ENCODE data around the gene P2RX1.
A peak's percentile ranks its signal among the peaks of the same experiment; 100 is the strongest.

Gene P2RX1

DNA sequence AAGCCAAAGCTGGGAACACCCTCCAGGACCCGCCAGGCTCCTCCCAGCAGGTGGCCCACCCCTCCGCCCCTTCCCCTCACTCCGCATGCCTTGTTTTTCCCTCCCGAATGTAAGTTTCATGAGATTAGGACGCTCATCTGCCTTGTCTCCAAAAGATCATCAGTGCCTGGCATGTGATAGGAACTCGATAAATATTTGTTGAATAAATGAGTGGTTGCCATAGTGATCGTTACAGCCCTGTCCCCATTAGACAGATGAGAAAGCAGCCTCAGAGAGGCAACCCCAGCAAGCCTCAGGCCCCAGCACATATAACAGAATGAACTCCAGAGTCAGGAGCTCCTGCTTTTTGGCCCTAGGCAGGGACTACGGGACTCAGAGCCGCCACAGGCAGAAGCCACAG lies 28.5 kb downstream of the P2RX1 start:
- H3K4me3 Mint-ChIP-seq: no peak overlapping the region
- no peak overlapping the region for H3K27ac Mint-ChIP-seq
- H3K4me1 Mint-ChIP-seq: peaks cover 39% of the 10 kb centered on the region
- peaks cover 1% of the 10 kb centered on the region for H3K36me3 Mint-ChIP-seq
- no peak for DNase-seq
- peaks cover 22% of the 10 kb centered on the region for H3K27me3 Mint-ChIP-seq
- CTCF ChIA-PET: no interaction called here
- H3K9me3 Mint-ChIP-seq: no peaks in the 10 kb centered on the region

DNA sequence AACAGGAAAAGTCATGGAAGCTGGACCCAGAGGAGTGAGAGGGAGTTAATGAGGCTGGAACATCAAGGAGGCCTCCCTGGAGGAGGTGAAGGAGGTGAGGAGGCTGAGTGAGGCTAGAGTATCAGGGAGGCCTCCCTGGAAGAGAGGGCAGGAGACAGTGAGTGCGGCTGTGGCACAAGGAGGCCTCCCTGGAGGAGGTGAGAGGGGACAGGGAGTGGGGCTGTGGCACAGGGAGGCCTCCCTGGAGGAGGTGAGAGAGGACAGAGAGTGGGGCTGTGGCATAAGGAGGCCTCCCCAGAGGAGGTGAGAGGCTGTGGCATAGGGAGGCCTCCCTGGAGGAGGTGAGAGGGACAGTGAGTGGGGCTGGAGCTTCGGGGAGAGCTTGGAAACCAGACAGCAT lies 28.9 kb downstream of the P2RX1 start:
- no peaks in the 10 kb centered on the region for H3K9me3 Mint-ChIP-seq
- peaks cover 1% of the 10 kb centered on the region for H3K36me3 Mint-ChIP-seq
- H3K4me1 Mint-ChIP-seq: peaks cover 39% of the 10 kb centered on the region
- CTCF ChIA-PET: no interaction called here
- H3K27me3 Mint-ChIP-seq: peaks cover 22% of the 10 kb centered on the region
- peak overlapping the region; percentile 38 for H3K4me3 Mint-ChIP-seq
- H3K27ac Mint-ChIP-seq: peak overlapping the region; percentile 77
- DNase-seq: no peak

DNA sequence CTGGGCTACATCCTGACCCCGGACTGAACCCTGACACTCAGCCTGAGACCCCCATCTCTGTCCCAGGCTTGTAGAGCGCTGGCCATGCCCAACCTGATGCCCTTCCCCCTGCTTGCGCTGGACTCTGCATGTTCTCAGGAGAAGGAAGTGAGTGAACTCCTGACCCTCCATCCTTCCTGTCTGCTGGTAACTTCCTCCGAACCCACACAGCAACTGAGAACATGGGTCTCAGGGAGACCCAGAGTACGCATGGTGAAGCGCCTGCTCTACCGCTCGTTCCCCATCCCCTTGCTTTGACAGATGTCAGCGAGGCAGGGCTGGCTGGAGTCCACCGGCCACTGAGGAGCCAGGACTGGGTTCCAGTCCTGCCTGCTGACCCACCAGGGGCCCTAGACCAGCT lies 29.5 kb downstream of the P2RX1 start:
- peaks cover 35% of the 10 kb centered on the region for H3K4me1 Mint-ChIP-seq
- H3K4me3 Mint-ChIP-seq: peak overlapping the region; percentile 38
- H3K27ac Mint-ChIP-seq: peak overlapping the region; percentile 77
- peaks cover 17% of the 10 kb centered on the region for H3K27me3 Mint-ChIP-seq
- CTCF ChIA-PET: no interaction called here
- H3K9me3 Mint-ChIP-seq: no peaks in the 10 kb centered on the region
- peaks cover 1% of the 10 kb centered on the region for H3K36me3 Mint-ChIP-seq
- DNase-seq: peak; percentile 38

DNA sequence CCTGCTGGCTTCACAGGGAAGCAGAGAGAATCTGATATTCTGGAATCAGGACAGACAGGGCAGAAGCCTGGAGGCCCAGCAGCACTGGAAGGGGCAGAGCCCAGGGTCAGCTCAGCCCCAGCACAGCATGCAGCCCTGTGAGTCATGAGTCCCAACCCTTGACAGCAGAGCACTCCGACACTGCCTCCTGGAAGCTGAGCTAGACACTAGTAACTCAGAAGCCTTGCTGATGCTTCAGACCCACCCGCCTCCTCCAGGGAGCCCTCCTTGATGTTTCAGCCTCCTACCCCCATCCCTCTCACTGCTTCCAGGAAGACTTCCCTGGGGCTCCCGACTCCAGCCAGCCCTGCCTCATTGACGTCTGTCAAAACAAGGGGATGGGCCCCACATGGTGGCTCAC lies 30.3 kb downstream of the P2RX1 start:
- Mint-ChIP-seq H3K27me3 (peaks cover 9% of the 10 kb centered on the region), H3K9me3 (no peaks in the 10 kb centered on the region), H3K4me3 (no peak overlapping the region), H3K36me3 (peaks cover 1% of the 10 kb centered on the region), H3K4me1 (peaks cover 27% of the 10 kb centered on the region), H3K27ac (no peak overlapping the region)
- no peak for DNase-seq
- CTCF ChIA-PET: no interaction called here

DNA sequence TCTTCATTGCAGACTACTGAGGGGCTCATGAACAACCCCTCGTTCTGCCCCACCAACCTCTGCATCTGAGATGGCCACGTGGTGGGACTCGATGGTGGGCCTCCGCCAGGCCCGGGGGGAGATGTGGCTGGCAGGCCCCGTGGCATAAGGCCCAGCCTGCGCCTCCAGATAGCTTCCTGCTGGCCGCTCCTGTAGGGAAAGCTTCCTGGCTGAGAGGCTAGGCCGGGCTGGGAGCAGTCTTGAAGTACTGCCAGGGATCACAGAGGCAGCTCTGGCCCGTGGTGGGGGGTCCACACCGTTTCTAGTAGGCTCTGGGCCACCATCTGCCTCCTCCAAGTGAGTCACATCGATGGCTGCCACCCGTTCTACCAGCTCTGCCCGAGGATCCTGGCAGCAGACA lies 31.0 kb downstream of the P2RX1 start:
- H3K4me1 Mint-ChIP-seq: peaks cover 24% of the 10 kb centered on the region
- peaks cover 2% of the 10 kb centered on the region for H3K27me3 Mint-ChIP-seq
- no peak overlapping the region for H3K4me3 Mint-ChIP-seq
- DNase-seq: no peak
- peaks cover 1% of the 10 kb centered on the region for H3K36me3 Mint-ChIP-seq
- no peak overlapping the region for H3K27ac Mint-ChIP-seq
- CTCF ChIA-PET: interaction anchor here (1.3 kb wide), 1 partner anchor 28 kb away, joined by 4 read pairs; no protein-coding TSS in a partner anchor
- no peaks in the 10 kb centered on the region for H3K9me3 Mint-ChIP-seq

DNA sequence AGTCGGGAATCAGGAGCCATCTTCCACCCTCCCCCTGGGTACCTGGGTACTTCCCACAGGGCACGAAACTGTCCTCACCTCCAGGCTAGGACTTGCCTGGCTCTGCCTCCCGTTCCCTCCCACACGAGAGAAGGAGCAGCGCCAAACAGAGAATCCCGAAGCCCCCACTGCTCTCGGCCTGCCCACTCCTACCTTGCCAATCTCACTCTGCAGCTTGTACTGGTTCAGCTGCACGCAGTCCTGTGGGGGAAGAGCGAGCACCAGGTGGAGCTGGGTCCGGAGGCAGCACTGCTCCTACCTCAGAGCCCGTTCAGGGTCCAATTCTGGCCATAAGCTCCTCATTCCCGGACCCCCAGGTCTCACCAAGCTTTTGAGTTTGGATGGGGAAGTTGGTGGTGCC lies 32.1 kb downstream of the P2RX1 start:
- DNase-seq: no peak
- CTCF ChIA-PET: interaction anchor here (1.3 kb wide), 1 partner anchor 29 kb away, joined by 4 read pairs; no protein-coding TSS in a partner anchor

DNA sequence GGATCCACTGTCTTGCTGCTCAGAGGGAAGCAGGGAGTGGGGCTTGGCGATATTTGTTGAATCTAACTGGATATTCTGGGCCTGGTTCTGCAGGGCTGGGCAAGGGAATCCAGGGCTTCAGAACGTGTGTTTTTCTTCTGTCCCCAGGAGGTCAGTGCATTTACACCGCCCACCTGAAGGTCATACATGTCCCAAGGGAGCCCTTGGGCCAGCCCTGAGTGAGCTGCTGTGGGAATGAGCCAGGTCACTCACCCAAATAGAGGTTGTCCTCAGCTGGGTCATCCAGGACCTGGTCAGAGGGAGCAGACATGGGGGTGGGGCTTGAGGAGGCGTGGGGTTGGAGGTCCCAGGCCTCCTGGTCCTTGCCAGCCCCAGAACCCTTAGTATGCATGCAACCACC lies 34.0 kb downstream of the P2RX1 start:
- Mint-ChIP-seq H3K36me3 (peaks cover 1% of the 10 kb centered on the region), H3K4me1 (peaks cover 14% of the 10 kb centered on the region), H3K27me3 (no peaks in the 10 kb centered on the region), H3K27ac (no peak overlapping the region), H3K9me3 (no peaks in the 10 kb centered on the region), H3K4me3 (no peak overlapping the region)
- no peak for DNase-seq
- CTCF ChIA-PET: no interaction called here

More for the DNA sequence above, 32.1 kb downstream of the P2RX1 start:
- H3K4me1 Mint-ChIP-seq: peaks cover 23% of the 10 kb centered on the region
- H3K36me3 Mint-ChIP-seq: peaks cover 1% of the 10 kb centered on the region
- H3K9me3 Mint-ChIP-seq: no peaks in the 10 kb centered on the region
- H3K27ac Mint-ChIP-seq: no peak overlapping the region
- no peaks in the 10 kb centered on the region for H3K27me3 Mint-ChIP-seq
- H3K4me3 Mint-ChIP-seq: no peak overlapping the region

DNA sequence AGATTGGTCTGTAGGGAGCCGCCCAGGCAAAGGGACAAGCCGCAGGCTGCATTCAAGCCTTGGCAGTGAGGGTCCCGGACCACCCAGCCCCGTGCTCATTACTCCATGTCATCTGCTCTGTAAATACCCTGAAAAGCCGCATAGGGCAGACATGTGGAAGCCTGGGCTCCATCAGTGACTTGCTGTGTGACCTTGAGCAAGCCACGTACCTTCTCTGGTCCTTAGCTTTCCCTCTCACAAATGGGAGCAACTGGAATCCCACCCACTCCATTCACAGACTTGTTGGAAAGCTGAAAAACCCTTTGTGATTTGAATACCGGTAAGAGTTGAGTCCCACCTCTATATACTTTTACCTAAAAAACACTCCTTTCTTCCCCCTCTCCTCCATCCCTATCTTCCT lies 35.3 kb downstream of the P2RX1 start:
- Mint-ChIP-seq H3K4me1 (peaks cover under 1% of the 10 kb centered on the region), H3K36me3 (peaks cover 1% of the 10 kb centered on the region), H3K4me3 (no peak overlapping the region), H3K9me3 (no peaks in the 10 kb centered on the region), H3K27me3 (no peaks in the 10 kb centered on the region), H3K27ac (no peak overlapping the region)
- CTCF ChIA-PET: no interaction called here
- DNase-seq: no peak

DNA sequence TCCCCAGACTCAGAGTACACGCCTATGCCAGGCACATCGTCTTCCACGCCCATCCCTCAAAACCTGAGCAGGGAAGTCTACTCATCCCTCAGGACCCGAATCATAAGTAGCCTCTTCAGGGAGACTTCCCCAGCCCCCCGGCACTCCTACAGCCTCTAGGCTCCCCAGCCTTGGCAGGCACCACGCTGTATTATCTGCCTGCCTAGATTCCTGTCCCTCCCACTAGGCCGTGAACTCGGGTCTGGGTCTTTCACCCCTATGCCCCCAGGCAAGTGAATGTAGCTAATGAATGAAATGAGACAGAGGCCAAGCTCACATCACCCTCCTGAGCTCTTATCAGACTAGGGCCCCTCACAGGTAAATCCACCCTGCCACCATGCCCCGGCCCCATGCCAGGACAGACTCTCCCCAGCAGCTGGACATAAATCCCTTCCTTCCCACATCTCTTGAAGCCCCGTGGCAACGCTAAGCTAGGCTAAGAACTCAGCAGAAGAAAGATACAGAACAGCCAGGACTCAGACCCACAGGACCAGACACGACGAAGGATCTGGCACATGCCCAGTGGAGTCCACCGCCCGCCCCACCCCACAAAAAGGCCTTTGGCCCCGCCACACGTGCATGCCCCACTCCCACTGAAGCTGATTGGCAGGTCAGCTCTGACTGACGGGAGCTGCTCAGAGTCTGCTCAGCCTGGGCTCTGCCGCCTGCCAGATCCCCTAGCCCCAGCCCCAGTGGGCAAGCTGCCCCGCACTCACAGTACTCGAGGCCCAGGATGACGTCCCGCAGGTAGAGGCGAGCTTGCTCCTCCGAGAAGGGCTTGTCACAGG lies 36.5 kb downstream of the P2RX1 start:
- no peaks in the 10 kb centered on the region for H3K4me1 Mint-ChIP-seq
- no peak for DNase-seq
- CTCF ChIA-PET: no interaction called here
- H3K4me3 Mint-ChIP-seq: no peak overlapping the region
- H3K36me3 Mint-ChIP-seq: peaks cover 1% of the 10 kb centered on the region
- no peaks in the 10 kb centered on the region for H3K9me3 Mint-ChIP-seq
- no peaks in the 10 kb centered on the region for H3K27me3 Mint-ChIP-seq
- no peak overlapping the region for H3K27ac Mint-ChIP-seq

DNA sequence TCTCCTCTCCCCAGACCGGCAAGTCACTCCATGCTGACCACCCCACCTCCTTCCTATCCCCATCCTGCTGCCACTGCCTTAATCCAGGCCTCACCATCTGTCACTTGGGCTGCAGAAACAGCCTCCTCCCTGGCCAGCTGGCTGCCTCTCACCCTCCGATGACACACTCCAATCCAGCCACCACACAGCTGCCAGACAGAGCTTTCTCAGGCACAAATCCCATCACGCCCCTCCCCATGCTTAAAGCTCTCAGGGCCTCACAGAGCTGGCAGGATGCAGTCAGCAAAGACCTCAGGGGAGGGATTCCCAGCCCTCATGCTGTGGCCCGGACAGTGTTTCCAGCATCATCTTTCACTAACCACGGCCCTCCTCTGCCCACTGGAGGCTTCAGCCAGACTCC lies 37.1 kb downstream of the P2RX1 start:
- CTCF ChIA-PET: no interaction called here
- Mint-ChIP-seq H3K27ac (no peak overlapping the region), H3K4me3 (no peak overlapping the region)

DNA sequence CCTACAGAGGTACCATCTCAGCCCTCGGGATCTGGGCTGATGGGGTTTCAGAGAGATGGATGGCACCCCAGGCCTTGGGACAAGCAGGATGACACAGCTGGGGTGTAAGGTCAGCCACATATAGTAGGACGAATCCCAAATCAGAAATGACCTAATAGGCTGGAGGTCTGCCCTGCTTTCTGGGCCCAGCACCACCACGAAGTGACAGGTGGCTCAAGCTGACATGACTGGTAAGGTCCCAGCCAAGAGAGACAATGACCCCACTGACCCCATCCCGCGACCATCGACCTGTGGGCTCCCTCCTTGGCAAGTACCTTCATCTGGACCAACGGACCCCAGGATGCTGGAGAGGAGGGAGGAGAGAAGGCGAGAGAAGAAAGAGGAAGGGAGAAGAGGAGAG lies 39.0 kb downstream of the P2RX1 start:
- CTCF ChIA-PET: interaction anchor here (1.4 kb wide), 1 partner anchor 13 kb away, joined by 6 read pairs; no protein-coding TSS in a partner anchor
- Mint-ChIP-seq H3K9me3 (no peaks in the 10 kb centered on the region), H3K4me3 (no peak overlapping the region), H3K36me3 (no peaks in the 10 kb centered on the region), H3K4me1 (no peaks in the 10 kb centered on the region), H3K27ac (no peak overlapping the region), H3K27me3 (no peaks in the 10 kb centered on the region)
- DNase-seq: no peak

More for the DNA sequence above, 37.1 kb downstream of the P2RX1 start:
- Mint-ChIP-seq H3K27me3 (no peaks in the 10 kb centered on the region), H3K4me1 (no peaks in the 10 kb centered on the region), H3K9me3 (no peaks in the 10 kb centered on the region), H3K36me3 (peaks cover 1% of the 10 kb centered on the region)
- DNase-seq: no peak

DNA sequence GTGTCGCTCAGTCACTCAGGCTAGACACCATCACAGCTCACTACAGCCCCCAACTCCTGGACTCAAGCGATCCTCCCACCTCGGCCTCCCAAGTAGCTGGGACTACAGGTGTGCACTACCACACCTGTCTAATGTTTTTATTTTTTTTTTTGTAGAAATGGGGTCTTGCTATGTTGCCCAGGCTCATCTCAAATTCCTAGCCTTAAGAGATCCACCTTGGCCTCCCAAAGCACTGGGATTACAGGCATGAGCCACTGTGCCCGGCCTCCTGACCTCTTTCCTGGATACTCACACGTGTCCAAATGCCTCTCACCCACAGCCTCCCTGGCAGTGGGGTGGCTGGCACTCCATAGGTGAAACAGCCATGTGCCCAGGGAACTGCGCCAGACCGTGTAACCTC lies 40.9 kb downstream of the P2RX1 start:
- no peak overlapping the region for H3K27ac Mint-ChIP-seq
- DNase-seq: no peak
- peaks cover 6% of the 10 kb centered on the region for H3K4me1 Mint-ChIP-seq
- H3K27me3 Mint-ChIP-seq: no peaks in the 10 kb centered on the region
- no peak overlapping the region for H3K4me3 Mint-ChIP-seq
- peaks cover 1% of the 10 kb centered on the region for H3K36me3 Mint-ChIP-seq
- CTCF ChIA-PET: no interaction called here
- H3K9me3 Mint-ChIP-seq: no peaks in the 10 kb centered on the region

DNA sequence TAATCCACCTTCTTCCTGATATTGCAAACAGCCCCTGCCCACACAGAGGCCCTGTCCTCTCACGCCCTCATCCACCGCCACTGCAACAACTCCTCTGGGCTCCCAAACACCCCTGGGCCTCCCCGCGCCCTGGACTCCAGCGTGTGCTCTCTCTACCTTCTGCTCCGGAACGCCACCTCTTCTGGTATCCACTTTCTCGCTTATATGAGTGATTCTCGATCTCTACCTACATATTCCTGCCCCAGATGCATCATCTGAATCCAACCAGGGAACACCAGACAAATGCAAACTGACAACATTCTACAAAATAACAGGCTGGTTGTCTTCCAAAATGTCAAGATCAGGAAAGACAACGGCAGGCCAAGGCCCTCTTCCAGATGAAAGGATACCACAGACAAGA lies 42.4 kb downstream of the P2RX1 start:
- CTCF ChIA-PET: no interaction called here
- H3K4me3 Mint-ChIP-seq: no peak overlapping the region
- H3K27ac Mint-ChIP-seq: no peak overlapping the region
- no peaks in the 10 kb centered on the region for H3K27me3 Mint-ChIP-seq
- H3K9me3 Mint-ChIP-seq: no peaks in the 10 kb centered on the region
- peaks cover 6% of the 10 kb centered on the region for H3K4me1 Mint-ChIP-seq
- DNase-seq: no peak
- H3K36me3 Mint-ChIP-seq: peaks cover 1% of the 10 kb centered on the region

DNA sequence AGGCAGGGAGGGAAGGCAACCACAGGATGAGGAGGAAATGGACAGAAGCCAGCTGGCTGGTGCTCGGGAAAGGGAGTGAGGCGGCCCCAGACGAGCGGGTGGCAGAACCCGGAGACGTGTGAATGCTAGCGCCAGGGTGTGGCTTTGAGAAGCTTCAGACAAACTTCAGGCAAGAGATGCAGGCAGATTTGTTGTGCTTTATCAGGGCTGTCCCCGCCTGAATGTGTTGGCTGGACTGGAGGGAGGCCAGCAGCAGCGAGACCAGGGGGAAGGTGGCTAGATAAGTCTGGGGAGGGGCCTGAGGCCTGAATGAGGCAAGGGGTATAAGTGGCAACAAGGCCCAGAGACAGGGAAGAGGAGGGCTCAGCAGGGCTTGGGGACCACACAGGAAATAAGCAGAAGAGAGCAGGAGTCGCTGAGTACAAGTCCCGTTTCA lies 45.4 kb downstream of the P2RX1 start:
- CTCF ChIA-PET: no interaction called here
- Mint-ChIP-seq H3K4me3 (no peak overlapping the region), H3K36me3 (peaks cover 1% of the 10 kb centered on the region), H3K27me3 (no peaks in the 10 kb centered on the region), H3K27ac (peak overlapping the region; percentile 22), H3K4me1 (peaks cover 6% of the 10 kb centered on the region), H3K9me3 (no peaks in the 10 kb centered on the region)
- DNase-seq: no peak

DNA sequence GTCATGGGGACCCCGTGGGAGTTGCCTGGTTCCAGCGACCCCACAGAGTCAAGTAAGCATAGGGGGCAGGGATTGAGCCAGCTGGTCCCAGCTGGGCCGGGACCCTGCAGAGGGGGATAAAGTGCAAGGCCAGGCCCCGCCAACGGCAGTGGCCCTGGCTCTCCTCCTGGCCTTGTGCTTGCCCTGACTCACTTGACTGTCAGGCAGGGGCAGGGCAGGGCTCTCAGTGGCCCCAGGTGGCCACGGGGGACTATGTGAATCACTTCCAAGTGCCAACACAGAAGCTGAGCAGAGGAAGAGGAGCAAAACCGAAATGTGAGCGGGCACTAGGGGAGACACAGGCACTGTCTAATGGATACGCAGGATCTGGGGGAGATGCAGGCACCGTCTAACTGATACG lies 48.7 kb downstream of the P2RX1 start:
- no peak for DNase-seq
- Mint-ChIP-seq H3K36me3 (peaks cover 1% of the 10 kb centered on the region), H3K27ac (no peak overlapping the region), H3K9me3 (no peaks in the 10 kb centered on the region), H3K4me1 (peaks cover 6% of the 10 kb centered on the region), H3K4me3 (no peak overlapping the region), H3K27me3 (no peaks in the 10 kb centered on the region)
- CTCF ChIA-PET: no interaction called here
